GM21528 (cell line): ENCODE results near the gene IKZF1.

Source experiments
- ATAC-seq: cut with Tn5 transposase; IDR thresholded peaks from one replicate; pipeline ENCODE4 v1.9.1; 2021; ENCODE audit warnings: mild to moderate bottlenecking, moderate library complexity; ENCODE audit not compliant: unreplicated experiment, low FRiP score

Gene IKZF1

DNA sequence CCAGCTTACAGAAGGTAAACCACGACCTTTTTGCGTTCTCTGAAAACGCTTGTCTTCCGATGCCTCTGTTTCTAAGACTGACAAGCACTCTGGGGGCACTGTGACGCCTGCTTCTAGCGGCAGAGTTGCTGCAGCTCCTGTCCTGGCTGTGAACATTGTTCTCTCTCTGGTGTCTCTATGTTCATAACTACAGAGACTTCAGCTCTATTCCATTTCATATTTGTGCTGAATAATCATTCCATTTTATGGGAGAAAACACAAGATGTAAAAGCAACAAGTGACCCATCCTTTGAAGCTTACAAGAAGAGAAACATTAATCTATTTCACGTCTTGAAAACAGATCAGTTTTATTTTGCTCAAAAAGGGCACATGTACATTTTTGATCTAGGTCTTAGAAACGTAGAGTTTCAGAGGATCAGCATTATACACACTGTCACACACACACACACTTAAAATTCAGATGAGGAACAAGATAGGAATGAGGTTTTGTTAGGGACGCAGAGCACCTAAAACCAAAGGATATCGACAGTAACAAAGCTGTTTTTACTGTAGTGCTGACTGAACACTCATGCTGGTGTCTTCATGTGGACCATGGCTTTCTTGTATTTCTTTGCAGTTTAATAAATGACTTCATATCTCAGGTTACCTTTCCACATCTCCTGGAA lies 3.0 kb downstream of the IKZF1 start:
- no peak for ATAC-seq

- ATAC-seq: no peak
Measured at GRCh38 chr7:50308203-50308531, 3.7 kb downstream of the IKZF1 start.

- peak; percentile 25 for ATAC-seq
Measured at GRCh38 chr7:50308532-50309385, 4.2 kb downstream of the IKZF1 start.

- ATAC-seq: no peak
Measured at GRCh38 chr7:50309721-50310120, 5.2 kb downstream of the IKZF1 start.

DNA sequence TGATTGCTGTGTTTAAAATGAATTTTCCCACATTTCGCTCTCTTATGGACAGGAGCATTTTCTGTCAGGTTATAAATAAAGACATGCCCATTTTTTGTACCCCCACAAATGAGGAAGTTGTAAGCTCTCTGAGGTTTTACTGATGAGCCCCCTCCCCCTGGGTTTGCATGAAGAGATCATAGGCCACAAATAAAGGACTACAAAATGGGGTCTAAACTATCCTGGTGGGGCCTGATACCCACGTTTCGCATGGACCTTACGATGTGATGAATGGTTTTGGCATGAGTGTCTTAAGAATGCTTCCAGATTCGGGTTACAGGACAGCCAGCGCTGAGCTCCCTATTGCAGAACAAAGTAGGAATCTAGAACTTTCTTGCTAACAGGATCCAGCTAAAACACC lies 5.8 kb downstream of the IKZF1 start:
- ATAC-seq: no peak

- no peak for ATAC-seq
Measured at GRCh38 chr7:50310956-50311355, 6.4 kb downstream of the IKZF1 start.

DNA sequence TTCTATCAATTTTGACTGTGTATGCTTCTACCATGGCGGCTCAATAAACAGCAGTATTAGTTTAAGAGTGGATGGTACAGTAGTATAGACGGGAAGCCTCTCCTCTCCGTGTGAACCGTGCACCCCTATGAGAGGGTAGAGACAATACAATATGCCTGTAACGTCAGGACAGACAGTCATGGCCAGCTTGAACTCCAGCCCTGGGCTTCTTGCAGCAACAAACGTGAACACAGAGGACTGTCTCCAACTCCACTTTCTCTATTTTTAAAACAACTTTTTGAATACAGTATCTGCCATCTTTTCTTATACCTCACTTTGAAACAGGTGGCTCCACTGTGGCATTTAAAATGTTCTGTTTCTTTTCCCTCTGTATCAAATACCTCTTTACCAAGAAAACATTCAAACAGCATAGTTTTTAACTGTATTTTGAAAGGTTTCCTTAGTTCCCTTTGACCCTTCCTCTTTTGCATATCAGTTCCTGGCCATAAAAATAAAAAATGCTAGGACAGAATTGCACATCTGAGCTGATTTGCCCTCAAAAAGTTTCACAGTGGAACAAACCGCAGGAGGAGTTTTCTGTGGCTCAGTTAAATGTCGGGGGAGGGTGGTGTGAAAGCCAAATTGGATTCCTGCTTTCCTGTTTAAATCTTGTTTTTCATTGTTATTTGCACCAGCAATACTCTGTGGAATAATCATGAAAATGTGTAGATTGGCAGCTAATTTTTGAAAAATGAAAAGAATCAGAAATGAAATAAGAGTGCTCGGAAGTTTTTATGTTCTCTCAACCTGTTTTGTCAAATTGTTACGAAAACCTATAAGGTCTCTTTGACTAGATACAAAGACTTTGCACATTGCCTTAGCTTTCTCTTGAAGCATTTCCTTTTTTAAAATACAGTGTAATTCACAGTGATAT lies 8.0 kb downstream of the IKZF1 start:
- no peak for ATAC-seq

GRCh38 chr7:50314836-50315592 lies 10.5 kb downstream of the IKZF1 start:
- no peak for ATAC-seq

DNA sequence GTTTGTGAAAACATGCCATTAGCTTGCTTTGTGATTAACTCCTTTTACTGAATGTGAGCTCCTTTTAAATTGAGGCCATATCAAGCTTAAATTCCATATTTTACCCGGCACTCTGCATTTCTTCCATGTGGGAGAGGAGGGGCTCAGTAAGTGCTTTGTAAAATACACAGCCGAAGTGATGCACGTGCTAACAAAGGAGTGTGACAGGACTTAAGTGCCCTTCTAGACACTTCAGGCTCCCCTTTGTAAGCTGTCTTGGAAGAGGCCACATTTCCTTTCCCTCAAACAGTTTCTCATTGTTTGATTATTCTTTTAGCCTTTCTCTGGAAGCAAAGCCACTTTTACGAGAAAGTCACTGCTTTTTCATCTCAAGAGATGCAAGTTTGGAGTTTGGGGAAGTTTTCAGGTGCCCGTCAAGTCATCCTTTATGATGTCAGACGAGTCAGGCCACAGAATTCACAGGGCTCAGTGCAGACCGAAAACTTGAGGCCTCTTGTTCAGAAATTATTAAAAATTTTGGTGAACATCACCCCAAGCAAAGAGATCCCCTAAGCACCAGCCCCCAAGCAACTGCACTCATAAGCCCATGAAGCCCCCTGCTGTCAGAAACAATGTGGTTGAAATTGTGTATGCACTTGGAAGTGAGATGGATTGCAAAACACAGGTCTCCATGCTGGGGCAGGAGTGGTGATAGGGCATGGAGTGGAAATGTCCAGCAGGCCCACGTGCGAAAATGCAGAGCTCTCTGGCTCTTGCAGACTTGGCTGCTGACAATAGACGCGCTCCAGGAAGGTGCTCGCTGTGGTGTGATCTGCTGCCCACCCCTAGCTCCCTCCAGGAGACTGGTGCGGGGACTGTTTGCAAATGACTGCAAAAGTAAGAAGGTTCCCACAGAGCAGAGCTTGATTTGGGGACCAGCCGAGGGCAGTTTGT lies 11.5 kb downstream of the IKZF1 start:
- no peak for ATAC-seq

DNA sequence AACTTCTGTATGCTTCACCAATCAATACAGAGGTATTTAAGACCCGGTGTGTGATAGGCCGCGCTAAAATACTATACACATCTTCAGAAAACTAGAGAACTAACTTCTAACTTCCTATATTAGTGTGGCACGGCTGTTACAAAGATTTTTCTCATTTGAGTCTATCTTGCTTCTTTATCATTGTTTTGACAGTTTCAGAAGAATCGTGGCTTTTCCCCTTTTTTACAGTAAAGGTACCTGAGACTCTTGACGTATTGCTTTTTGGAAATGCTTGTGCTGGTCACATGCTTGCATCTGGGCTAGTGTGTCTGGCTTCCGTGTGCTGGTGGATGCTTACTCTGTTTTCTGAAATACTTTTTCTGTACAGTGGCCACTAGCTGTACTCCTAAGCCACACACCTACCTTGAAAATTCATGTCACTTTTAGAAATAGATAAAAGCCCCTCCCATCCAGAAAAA lies 12.7 kb downstream of the IKZF1 start:
- ATAC-seq: peak; percentile 58

GRCh38 chr7:50317697-50318669 lies 13.5 kb downstream of the IKZF1 start:
- ATAC-seq: no peak

DNA sequence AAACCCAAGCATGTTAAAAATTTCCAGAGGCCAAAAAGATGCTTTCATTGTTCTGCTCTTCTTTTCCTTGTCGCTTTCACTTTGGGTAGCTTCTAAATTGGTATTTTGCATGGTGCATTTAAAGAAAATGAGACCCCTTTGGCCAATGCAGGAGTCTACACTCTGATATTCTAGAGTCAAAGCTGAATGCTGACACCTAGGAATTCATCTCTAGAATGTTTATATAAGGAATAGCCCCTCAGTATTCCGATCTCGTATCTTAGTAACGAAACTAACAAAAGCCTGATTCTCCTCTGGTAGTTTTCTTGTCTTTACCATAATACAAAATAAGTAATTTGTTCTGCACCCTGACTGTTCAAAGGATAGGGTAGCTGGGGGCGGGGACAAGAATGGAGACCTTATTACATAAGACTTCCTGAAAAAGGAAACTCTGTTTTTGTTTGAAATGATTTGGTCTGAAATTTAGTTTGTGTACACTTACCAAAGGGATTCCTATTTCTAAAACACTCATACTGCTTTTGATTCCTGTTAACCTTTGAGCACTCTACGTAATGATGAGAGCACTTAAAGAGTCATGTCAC lies 17.1 kb downstream of the IKZF1 start:
- no peak for ATAC-seq

- ATAC-seq: no peak
Measured at GRCh38 chr7:50324113-50324512, 19.6 kb downstream of the IKZF1 start.

- peak; percentile 29 for ATAC-seq
Measured at GRCh38 chr7:50327443-50327842, 22.9 kb downstream of the IKZF1 start.

GRCh38 chr7:50329775-50330174 lies 25.3 kb downstream of the IKZF1 start:
- no peak for ATAC-seq

DNA sequence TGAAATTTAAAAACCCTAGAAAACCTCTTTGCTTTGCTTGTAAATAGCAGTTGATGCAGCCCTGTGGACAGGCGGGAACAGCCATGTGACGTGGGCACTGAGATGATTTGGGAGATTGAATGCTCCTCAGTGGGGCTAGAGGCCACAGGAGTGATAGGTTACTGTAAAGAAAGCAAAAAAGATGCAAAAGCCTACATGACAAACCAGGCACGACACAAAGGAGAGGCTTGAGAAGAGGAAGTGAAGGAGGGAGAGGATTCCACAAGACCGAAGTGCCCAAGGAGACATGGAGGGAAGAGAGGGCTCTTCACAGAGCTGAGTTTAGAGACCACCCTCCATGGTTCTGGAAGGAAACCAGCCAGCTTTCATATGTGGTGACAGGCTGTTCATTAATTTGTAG lies 25.7 kb downstream of the IKZF1 start:
- no peak for ATAC-seq

DNA sequence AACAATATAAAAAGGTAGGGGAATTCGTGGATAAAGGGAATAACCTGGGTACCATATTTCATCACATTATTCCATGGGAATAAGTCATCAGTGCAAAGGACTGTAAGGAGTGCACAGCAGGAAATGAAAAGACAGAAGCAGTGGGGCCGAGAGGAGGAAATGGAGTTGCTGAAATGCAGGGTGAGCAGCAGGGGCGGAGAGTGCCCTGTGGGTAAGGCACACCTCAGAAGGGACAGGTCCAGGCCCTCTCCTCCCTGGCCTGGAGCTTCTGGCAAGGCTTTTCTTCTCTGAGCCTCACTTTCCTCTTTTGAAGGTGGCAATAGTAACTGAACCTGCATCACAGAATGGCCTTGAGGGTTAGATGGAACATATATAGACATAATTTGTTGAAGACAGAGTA lies 26.2 kb downstream of the IKZF1 start:
- no peak for ATAC-seq
